Uterus (tissue), 2 donors: Measurements from ENCODE around the gene CCDC124.

ENCODE experiments used
- CTCF ChIP-seq, 4 experiments: fragments of 200-600 bp in 2 of 4; fragments of 450-650 bp in 2 of 4; sonication (generic) in 2 of 4; IDR thresholded peaks; one replicate each; pipeline ENCODE4 v1.5.1; 2016 to 2019; ENCODE audit warnings: antibody characterized with exemption in 4 of 4, mild to moderate bottlenecking in 2 of 4, moderate library complexity in 1 of 4
- POLR2A ChIP-seq, 2 donors: fragments of 450-650 bp; IDR thresholded peaks; one replicate each; pipeline ENCODE4 v1.6.1; 2016; ENCODE audit warnings: antibody characterized with exemption in 2 of 2, mild to moderate bottlenecking in 1 of 2, moderate library complexity in 1 of 2

DNA sequence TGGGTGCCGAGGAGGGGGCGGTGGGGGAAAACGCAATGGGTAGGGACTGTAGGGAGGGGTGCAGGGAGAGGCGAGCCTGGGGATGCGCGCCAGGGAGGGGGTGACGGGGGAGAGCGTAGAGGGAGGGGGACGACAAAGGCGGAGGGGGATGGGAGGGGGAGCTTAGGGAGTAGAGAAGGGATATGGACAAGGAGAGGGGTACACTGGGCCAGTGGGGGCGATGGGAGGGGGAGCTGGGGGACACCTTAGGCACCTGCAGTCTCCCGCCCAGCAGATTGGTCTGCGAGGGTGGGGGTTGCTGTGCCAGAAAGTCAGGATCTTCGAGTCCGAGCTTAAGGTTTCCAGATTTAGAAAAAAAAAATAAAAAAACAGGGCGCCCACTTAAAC, 15.7 kb downstream of the CCDC124 start:
- no peak for TF ChIP-seq POLR2A (IDR thresholded peaks at IDR 0.05)
- TF ChIP-seq CTCF (IDR thresholded peaks at IDR 0.05), result no peak
